ENCODE measurements around the gene ACTA2.

GRCh38 chr10:88923520-88923919, 29.1 kb downstream of the ACTA2 start:
- TF ChIP-seq CTCF (IDR thresholded peaks at IDR 0.05) (no peak), ZFX (IDR thresholded peaks at IDR 0.05; ENCODE audit: borderline replicate concordance) (no peak)
